Thymus (tissue), 11 donors: ENCODE results near the gene ULK1. TPM values are rescaled to one million over a fixed set of nuclear protein-coding genes. Genes with fewer than 3 reads are reported as not detected.

ENCODE experiments used
- DNase-seq, 9 donors: peaks; one replicate each; pipeline ENCODE4 v3.0.0-alpha.2; 2013; ENCODE audit warnings: low spot score in 9 of 9, low read depth in 6 of 9, missing footprints in 1 of 9
- H3K27ac ChIP-seq, 2 donors: one replicate each; pipeline ENCODE4 v1.5.1; 2013; ENCODE audit warnings: control low read depth in 1 of 2, low read depth in 1 of 2, low read length in 1 of 2, mild to moderate bottlenecking in 1 of 2, moderate library complexity in 1 of 2
- H3K27me3 ChIP-seq, 2 donors: one replicate each; pipeline ENCODE4 v1.5.1; 2013; ENCODE audit warnings: low read length in 1 of 2; ENCODE audit not compliant: control insufficient read depth in 2 of 2, insufficient read depth in 1 of 2
- H3K36me3 ChIP-seq, 2 donors: one replicate each; pipeline ENCODE4 v1.5.1; 2013; ENCODE audit warnings: low read length in 1 of 2, mild to moderate bottlenecking in 1 of 2, moderate library complexity in 1 of 2; ENCODE audit not compliant: control insufficient read depth in 2 of 2, insufficient read depth in 2 of 2
- H3K4me1 ChIP-seq, 2 donors: one replicate each; pipeline ENCODE4 v1.5.1; 2013; ENCODE audit warnings: low read length in 2 of 2; ENCODE audit not compliant: control insufficient read depth in 2 of 2, insufficient read depth in 2 of 2
- H3K4me3 ChIP-seq, 2 donors: one replicate each; pipeline ENCODE4 v1.5.1; 2013; ENCODE audit warnings: low read length in 2 of 2, control low read depth in 1 of 2, mild to moderate bottlenecking in 1 of 2
- H3K9me3 ChIP-seq, 2 donors: one replicate each; pipeline ENCODE4 v1.5.1; 2013; ENCODE audit warnings: low read length in 1 of 2, mild to moderate bottlenecking in 1 of 2; ENCODE audit not compliant: control insufficient read depth in 2 of 2, insufficient read depth in 1 of 2
- WGBS: extraction: QIAGEN DNeasy Blood & Tissue Kit; methylation state at CpG from one replicate; pipeline ENCODE4 v1.1.7; 2013; 5-methylcytosine and 5-hydroxymethylcytosine counted together
- polyA plus RNA-seq: library from polyadenylated mRNA; stranded (reverse); fragments of 200-250 nt; gene quantifications from one replicate; pipeline ENCODE4 v1.2.3, GENCODE V29; 2013
- total RNA-seq: library from RNA; stranded (reverse); fragments of 120-200 nt; gene quantifications from one replicate; pipeline ENCODE4 v1.2.4, GENCODE V29; 2013
- donor health status: healthy.

The ULK1 gene
- total and polyA plus RNA-seq, 2 donors: 4.2 to 39.2 TPM

GRCh38 chr12:131909752-131910219 lies 15.4 kb downstream of the ULK1 start:
- Histone ChIP-seq H3K27ac (no peak overlapping the region), H3K9me3 (no peaks in the 10 kb centered on the region), H3K4me1 (peaks cover 9 to 18% of the 10 kb centered on the region in 2 donors), H3K4me3 (no peak overlapping the region), H3K27me3 (no peaks in the 10 kb centered on the region), H3K36me3 (peaks cover 66 to 81% of the 10 kb centered on the region in 2 donors)
- DNase-seq: no peak
- 98% methylated on average over 26 of the region's 26 CpGs for WGBS

DNA sequence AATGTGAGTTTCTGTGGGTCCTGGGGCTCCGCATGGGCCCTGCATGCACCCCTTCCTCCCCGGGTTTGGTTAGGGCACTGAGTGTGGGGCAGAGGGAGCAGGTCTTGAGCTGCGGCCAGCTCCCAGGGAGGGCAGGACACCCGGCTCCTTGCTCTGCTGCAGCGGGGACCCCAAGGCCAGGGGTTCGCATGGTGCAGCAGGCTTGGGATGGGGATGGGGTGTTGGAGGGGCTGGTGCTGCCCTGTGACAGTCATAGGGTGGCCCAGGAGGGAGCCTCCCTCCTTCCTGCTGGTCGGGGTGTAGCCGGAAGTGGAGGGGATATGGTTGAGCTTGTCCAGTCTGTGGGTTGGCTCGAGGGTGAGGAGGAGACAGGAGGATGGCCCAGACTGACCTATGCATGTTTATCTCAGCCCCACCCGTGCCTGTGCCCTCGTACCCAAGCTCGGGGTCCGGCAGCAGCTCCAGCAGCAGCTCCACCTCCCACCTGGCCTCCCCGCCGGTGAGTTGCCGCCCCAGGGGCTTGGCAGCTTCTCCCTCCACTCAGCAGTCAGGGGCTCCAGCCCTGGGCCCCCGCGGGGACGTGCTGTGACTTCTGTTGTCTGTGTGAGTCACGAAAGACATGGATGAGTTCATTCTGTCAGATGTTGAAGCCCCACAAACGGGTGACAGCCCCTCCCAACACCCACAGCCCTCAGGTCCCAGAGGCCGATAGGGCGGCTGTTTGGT lies 16.0 kb downstream of the ULK1 start:
- no peak overlapping the region for H3K27ac ChIP-seq
- no peak overlapping the region for H3K4me3 ChIP-seq
- peaks cover 73 to 88% of the 10 kb centered on the region in 2 donors for H3K36me3 ChIP-seq
- peaks cover 2 to 11% of the 10 kb centered on the region in 2 donors for H3K4me1 ChIP-seq
- H3K27me3 ChIP-seq: no peaks in the 10 kb centered on the region
- WGBS: 93% methylated on average over 23 of the region's 23 CpGs
- no peaks in the 10 kb centered on the region for H3K9me3 ChIP-seq
- no peak for DNase-seq

GRCh38 chr12:131911028-131911650 lies 16.7 kb downstream of the ULK1 start:
- WGBS: 98% methylated on average over 17 of the region's 17 CpGs

DNA sequence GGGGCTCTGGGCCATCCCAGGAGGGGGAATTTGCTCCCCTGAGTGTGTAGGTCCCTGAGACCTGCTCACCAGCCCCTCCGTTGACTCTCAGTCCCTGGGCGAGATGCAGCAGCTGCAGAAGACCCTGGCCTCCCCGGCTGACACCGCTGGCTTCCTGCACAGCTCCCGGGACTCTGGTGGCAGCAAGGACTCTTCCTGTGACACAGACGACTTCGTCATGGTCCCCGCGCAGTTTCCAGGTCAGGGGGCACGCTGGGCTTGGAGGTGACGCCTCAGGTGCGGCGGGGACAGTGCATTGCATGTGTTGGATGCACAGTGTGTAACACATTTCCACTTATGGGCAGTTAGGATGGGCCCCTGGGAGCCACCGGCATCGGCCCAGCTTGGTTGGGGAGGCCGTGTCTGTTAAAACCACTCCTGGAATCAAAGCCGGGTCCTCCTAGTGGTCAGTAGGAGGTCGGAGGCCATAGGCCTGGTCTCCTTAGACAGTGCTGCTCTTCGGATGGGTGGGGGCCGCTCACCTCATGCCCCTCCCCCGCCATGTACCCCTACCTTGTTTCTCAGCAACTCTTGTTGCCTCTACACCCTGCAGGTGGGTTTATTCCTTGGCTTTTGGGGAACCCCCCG lies 17.5 kb downstream of the ULK1 start:
- H3K27ac ChIP-seq: no peak overlapping the region
- H3K36me3 ChIP-seq: peaks cover 80 to 95% of the 10 kb centered on the region in 2 donors
- WGBS: 94% methylated on average over 22 of the region's 22 CpGs
- no peak overlapping the region for H3K4me3 ChIP-seq
- H3K27me3 ChIP-seq: no peaks in the 10 kb centered on the region
- DNase-seq: no peak
- no peaks in the 10 kb centered on the region for H3K9me3 ChIP-seq
- H3K4me1 ChIP-seq: no peaks in the 10 kb centered on the region

More at GRCh38 chr12:131911028-131911650, 16.7 kb downstream of the ULK1 start:
- H3K4me3 ChIP-seq: no peak overlapping the region
- peaks cover 0 to 5% of the 10 kb centered on the region in 2 donors for H3K4me1 ChIP-seq
- no peaks in the 10 kb centered on the region for H3K27me3 ChIP-seq
- peaks cover 78 to 95% of the 10 kb centered on the region in 2 donors for H3K36me3 ChIP-seq
- H3K9me3 ChIP-seq: no peaks in the 10 kb centered on the region
- no peak overlapping the region for H3K27ac ChIP-seq
- DNase-seq: no peak

- Histone ChIP-seq H3K4me1 (no peaks in the 10 kb centered on the region), H3K27ac (no peak overlapping the region), H3K4me3 (no peak overlapping the region), H3K9me3 (no peaks in the 10 kb centered on the region), H3K36me3 (peaks cover 81 to 92% of the 10 kb centered on the region in 2 donors), H3K27me3 (no peaks in the 10 kb centered on the region)
- DNase-seq: no peak
- WGBS: 94% methylated on average over 20 of the region's 20 CpGs
Measured at GRCh38 chr12:131912518-131913274, 18.3 kb downstream of the ULK1 start.

GRCh38 chr12:131913666-131914065 lies 19.2 kb downstream of the ULK1 start:
- Histone ChIP-seq H3K9me3 (no peaks in the 10 kb centered on the region), H3K27ac (no peak overlapping the region), H3K36me3 (peaks cover 82 to 92% of the 10 kb centered on the region in 2 donors), H3K4me3 (no peak overlapping the region), H3K27me3 (no peaks in the 10 kb centered on the region), H3K4me1 (no peaks in the 10 kb centered on the region)
- 97% methylated on average over 8 of the region's 8 CpGs for WGBS
- DNase-seq: no peak

- WGBS: 99% methylated on average over 14 of the region's 14 CpGs
- H3K27me3 ChIP-seq: no peaks in the 10 kb centered on the region
Measured at GRCh38 chr12:131914179-131914702, 19.8 kb downstream of the ULK1 start.

GRCh38 chr12:131915000-131915689 lies 20.7 kb downstream of the ULK1 start:
- Histone ChIP-seq H3K36me3 (peaks cover 77 to 92% of the 10 kb centered on the region in 2 donors), H3K4me1 (no peaks in the 10 kb centered on the region), H3K9me3 (no peaks in the 10 kb centered on the region), H3K27ac (no peak overlapping the region), H3K4me3 (no peak overlapping the region), H3K27me3 (no peaks in the 10 kb centered on the region)
- WGBS: 98% methylated on average over 20 of the region's 20 CpGs
- DNase-seq: no peak

More at GRCh38 chr12:131914179-131914702, 19.8 kb downstream of the ULK1 start:
- peaks cover 78 to 92% of the 10 kb centered on the region in 2 donors for H3K36me3 ChIP-seq
- no peaks in the 10 kb centered on the region for H3K9me3 ChIP-seq
- H3K4me3 ChIP-seq: no peak overlapping the region
- H3K4me1 ChIP-seq: no peaks in the 10 kb centered on the region
- DNase-seq: no peak
- no peak overlapping the region for H3K27ac ChIP-seq
